GM19324 (cell line): ENCODE data around the gene GAB2.
"Not testable (repeated sequence)": the region's sequence is repeated elsewhere in the genome, so short reads cannot be mapped to it uniquely, and the experiment has no call there.

Experiments used
- ATAC-seq: cut with Tn5 transposase; IDR thresholded peaks from one replicate; pipeline ENCODE4 v1.9.1; 2021; ENCODE audit warnings: mild to moderate bottlenecking, moderate library complexity; ENCODE audit not compliant: unreplicated experiment, low FRiP score

The GAB2 gene

DNA sequence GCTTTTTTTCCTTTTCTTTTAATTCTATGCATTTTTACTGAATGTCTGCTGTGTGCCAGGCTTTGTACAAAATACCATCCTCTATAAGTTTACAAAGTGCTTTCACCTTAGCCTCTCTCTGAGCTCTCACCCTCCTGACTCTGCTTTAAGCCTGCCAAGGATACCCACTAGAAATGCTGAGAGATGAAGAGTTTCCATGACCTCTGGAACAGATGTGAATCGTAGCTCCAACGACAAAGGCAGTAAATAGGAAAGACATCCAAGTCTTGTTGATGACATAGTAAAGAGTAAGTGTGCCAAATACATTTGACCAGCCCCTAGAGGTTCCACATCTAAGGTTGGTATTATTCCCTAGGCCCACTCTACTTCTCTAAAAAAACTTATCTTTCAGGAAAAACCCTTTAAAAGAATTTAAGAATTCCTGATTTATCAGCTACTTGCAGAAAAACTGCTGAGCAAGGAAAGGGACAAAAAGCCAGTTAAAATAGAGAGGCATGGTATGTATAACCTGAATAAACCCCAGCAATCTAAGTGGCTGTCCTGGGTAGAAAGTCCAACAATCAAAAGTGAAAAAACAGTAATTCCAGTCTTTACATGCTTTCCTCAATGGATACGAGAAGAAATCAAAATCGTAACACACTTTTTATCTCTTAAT, 45.4 kb downstream of the GAB2 start:
- no peak for ATAC-seq

DNA sequence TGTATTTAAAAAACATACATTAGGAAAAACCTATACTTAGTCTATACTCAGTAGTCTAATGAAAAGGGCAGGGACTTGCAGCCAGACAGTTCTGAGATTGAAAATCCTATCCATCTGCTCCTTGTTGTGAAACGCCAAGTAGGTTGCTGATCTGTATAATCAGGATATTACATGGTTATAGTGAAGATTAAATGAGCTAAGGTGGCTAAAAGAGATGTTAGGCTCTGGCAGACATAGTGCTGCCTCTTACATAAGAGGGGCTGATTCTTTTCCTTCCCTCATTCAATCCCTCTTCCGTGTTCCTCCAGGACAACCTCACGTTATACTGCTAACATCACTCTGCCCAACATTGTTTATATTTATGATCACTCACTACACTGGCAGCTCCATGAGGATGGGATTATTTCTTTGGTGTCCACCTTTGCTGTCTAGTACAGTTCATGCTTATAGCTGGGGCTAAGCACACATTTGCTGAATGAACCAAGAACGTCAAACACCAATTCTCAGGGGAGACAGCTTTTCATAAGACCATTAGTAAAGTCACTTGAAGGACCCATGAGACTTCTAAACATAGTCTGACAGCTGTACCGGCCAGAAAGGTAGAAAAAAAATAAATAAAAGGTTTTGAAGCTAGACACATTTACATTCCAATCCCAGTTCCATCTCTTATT, 46.3 kb downstream of the GAB2 start:
- ATAC-seq, result no peak

- ATAC-seq, result no peak
Observed at GRCh38 chr11:78370406-78371172, 47.0 kb downstream of the GAB2 start.

- no peak for ATAC-seq
Observed at GRCh38 chr11:78365381-78365792, 52.2 kb downstream of the GAB2 start.

GRCh38 chr11:78364128-78364751, 53.4 kb downstream of the GAB2 start:
- ATAC-seq, result no peak

GRCh38 chr11:78363024-78363619, 54.5 kb downstream of the GAB2 start:
- no peak for ATAC-seq

DNA sequence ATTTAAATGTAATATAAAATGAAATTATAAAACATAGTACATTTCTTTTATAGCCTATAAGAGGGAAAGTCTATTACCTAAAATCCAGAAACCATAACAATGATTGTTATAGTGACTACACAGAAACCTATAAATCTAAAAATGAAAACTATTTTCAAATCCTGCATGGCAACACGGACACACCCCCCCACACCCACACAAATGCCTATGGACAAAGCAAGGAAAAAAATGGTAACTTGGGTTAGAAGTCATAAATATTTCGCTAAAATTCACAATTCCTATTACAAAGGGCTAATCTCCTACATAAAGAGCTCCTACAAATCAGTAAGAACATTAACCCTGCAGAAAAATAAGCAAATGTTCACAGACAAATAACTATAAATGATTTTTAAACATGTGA, 56.4 kb downstream of the GAB2 start:
- ATAC-seq, result no peak

- no peak for ATAC-seq
Observed at GRCh38 chr11:78359921-78360320, 57.7 kb downstream of the GAB2 start.

DNA sequence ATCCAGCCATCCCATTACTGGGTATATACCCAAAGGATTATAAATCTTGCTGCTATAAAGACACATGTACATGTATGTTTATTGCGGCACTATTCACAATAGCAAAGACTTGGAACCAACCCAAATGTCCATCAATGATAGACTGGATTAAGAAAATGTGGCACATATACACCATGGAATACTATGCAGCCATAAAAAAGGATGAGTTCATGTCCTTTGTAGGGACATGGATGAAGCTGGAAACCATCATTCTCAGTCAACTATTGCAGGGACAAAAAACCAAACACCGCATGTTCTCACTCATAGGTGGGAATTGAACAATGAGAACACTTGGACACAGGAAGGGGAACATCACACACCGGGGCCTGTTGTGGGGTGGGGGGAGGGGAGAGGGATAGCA, 59.7 kb downstream of the GAB2 start:
- not testable (repeated sequence) for ATAC-seq

GRCh38 chr11:78357425-78357824, 60.2 kb downstream of the GAB2 start:
- not testable (repeated sequence) for ATAC-seq

DNA sequence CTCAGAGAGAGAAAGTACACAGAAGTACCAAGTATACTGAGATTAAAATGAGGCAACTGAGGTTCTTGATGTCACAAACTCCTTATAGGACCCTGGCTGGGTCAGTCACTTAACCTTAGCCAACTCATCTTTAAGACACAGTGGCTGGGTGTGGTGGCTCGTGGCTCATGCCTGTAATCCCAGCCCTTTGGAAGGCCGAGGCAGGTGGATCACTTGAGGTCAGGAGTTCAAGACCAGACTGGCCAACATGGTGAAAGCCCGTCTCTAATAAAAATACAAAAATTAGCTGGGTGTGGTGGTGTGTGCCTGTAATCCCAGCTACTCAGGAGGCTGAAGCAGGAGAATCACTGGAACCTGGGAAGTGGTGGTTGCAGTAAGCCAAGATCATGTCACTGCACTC, 61.9 kb downstream of the GAB2 start:
- ATAC-seq, result not testable (repeated sequence)

GRCh38 chr11:78355309-78355705, 62.3 kb downstream of the GAB2 start:
- no peak for ATAC-seq

GRCh38 chr11:78354408-78355308, 63.0 kb downstream of the GAB2 start:
- ATAC-seq, result no peak

DNA sequence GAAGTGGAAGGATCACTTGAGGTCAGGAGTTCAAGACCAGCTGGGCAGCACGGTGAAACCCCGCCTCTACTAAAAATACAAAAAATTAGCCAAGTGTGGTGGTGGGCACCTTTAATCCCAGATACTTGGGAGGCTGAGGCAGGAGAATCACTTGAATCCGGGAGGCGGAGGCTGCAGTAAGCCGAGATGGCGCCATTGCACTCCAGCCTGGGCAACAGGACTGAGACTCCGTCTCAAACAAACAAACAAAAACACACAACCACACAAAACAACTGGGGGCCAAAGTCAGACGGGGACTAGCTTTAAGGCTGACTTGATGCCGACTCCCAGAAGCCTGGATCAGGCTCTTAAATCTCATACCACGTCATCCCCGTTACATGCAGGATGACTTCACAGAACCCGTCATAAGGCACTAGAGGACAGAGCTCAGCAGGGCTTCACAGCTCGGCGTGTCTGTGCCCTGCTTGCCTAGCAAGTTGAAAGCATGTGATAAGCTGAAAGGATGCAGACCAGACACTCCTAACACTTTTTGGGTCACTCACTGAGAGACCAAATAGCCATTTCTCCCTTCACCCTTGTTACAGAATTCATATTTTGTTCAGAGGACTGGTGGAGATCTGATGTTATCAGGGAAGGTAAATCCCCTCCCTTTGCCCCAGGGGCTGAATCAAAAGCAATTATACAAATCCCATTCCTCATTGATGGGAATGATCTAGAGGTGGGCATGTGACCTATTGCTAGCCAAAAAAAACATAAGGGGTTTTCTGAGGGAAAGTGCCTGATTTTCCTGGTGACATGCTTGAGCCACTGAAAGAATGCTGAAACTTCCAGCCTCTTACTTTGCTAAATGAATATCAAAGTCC, 65.4 kb downstream of the GAB2 start:
- ATAC-seq, result no peak

- ATAC-seq, result no peak
Observed at GRCh38 chr11:78351193-78351592, 66.4 kb downstream of the GAB2 start.

DNA sequence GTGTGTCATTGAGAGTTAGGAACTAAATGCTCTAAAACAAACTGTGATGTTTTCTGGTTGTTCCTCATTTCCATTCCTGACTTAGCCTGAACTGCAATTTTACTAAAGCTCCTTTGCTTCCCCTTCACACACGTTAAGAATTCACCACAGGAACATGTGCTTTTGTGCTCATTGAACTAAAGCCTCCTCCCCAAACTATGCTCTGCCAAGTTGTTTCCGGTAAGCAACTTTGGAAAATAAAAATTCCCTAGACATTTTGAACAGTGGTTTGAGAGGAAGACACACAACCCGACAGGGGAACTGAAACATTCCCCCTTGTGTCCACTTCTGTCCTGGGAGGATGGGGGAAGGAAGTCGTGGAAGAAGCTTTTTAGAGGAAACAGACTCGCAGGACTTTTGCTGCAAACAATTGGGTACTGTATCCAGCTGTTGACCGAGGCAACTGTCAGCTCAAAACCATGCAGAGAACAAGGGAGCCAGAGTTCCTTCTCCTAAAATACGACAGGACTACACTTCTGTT, 66.9 kb downstream of the GAB2 start:
- no peak for ATAC-seq

- ATAC-seq, result no peak
Observed at GRCh38 chr11:78350091-78350645, 67.5 kb downstream of the GAB2 start.

- no peak for ATAC-seq
Observed at GRCh38 chr11:78349624-78350023, 68.0 kb downstream of the GAB2 start.
